Measurements from ENCODE around the gene FRMD4A.
"Not testable (repeated sequence)": the region's sequence is repeated elsewhere in the genome, so short reads cannot be mapped to it uniquely, and the experiment has no call there.

Gene FRMD4A

DNA sequence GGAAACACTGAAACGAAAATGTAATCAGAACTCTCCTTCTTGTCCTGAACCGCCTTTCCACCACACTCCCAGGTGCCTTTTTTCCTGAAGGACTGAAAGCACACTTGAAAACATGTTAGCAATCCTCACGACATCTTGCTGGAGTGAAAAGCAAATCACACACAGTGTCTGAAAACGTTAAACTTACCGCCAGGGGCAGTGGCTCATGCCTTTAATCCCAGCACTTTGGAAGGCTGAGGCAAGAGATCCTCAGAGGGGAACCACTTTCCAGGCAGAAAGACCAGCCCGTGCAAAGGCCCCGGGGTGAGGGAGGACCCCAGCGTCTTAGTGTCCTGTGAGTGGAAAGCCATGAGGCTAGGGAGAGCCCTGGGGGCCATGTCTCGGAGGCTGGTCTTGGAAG is 533.6 kb downstream of the FRMD4A start:
- no peak for DNase-seq

- DNase-seq = no peak
Measured at GRCh38 chr10:13795653-13796555, 534.8 kb downstream of the FRMD4A start.

GRCh38 chr10:13794992-13795612 is 535.6 kb downstream of the FRMD4A start:
- no peak for DNase-seq

GRCh38 chr10:13792006-13792405 is 538.7 kb downstream of the FRMD4A start:
- no peak for DNase-seq

GRCh38 chr10:13791483-13791882 is 539.2 kb downstream of the FRMD4A start:
- DNase-seq = no peak

DNA sequence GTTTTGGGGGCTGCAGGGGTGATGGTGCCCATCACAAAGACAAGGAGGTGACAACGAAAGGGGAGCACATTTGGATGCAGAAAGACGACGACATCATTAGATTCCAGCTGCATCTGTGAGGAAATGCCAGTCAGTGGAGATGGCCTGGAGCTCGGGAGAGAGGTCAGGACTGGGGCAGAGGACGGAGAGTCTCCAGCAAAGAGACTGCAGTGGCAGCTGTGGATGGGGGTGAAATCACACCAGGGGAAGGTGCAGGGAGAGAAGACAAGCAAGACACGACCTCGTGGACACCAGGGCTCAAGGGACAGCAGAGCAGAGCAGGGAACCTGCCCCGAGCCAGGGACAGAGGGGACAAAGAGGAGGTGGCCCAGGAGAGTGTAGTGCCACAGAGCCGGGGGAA is 540.5 kb downstream of the FRMD4A start:
- DNase-seq = no peak

DNA sequence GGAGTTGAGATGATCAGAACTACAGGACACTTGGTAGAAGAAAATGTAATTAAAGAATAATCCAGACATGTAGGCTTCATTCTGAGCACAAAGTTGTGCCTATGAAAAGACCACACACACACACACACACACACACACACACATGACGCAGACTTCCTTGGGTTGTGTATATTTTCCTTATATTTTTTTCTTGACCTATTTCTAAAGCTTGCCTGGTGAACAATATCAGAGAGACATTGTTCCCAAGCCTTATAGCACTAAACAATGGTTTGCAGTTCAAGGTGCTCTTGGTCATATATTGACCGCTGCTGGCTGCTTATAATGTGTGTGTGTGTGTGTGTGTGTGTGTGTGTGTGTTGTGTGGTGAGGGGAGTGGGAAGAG is 541.3 kb downstream of the FRMD4A start:
- no peak for DNase-seq

- peak in 1 of 2 experiments; percentile 12 for DNase-seq
Measured at GRCh38 chr10:13788711-13789447, 541.8 kb downstream of the FRMD4A start.

- no peak for DNase-seq
Measured at GRCh38 chr10:13788320-13788600, 542.5 kb downstream of the FRMD4A start.

DNA sequence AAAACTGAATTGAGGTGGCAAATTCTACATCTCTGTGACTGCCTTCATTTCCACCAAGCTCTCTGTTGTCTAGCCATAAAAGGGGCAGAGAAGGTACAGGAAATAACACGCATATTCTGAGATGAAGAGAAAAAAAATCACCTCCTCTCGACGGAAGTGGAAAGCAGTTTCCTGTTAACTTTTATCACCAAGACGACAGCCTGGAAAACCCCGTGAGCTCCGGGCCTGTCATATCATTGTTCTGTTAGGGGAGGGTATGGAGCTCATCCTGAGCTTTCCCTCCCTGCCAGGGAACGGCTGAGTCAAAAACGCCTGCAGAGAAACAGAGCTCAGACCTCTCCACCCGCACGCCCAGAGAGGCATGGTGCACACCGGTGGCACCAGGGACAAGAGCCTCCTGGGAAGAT is 543.7 kb downstream of the FRMD4A start:
- peak; percentile 68 to 77 for DNase-seq

- no peak for DNase-seq
Measured at GRCh38 chr10:13784067-13784466, 546.7 kb downstream of the FRMD4A start.

DNA sequence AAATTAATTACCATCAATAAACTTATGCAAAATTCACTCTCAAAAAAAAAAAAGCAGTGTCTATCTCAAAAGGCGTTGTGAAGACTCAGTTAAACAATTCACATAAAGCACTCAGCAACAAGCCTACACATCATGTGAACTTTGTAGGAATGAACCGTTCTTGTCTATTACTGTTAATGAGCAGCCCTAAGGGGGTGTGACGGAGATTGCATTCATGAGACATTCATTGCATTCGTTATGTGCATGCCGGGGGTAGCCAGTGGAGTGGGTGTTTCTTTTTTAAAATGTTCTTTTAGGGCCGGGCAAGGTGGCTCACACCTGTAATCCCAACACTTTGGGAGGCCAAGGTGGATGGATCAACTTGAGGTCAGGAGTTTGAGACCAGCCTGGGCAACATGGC is 551.0 kb downstream of the FRMD4A start:
- no peak for DNase-seq

DNA sequence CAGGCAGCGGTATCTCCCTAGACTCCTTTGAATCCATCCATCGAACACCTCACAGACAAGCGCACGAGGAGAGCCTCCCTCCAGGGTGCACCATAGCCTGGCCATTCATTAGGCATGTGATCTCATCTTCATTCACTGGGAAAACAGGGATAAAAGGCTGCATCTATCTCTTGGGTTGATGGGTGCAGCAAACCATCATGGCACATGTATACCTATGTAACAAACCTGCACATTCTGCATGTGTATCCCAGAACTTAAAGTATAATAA is 552.1 kb downstream of the FRMD4A start:
- DNase-seq = not testable (repeated sequence)

DNA sequence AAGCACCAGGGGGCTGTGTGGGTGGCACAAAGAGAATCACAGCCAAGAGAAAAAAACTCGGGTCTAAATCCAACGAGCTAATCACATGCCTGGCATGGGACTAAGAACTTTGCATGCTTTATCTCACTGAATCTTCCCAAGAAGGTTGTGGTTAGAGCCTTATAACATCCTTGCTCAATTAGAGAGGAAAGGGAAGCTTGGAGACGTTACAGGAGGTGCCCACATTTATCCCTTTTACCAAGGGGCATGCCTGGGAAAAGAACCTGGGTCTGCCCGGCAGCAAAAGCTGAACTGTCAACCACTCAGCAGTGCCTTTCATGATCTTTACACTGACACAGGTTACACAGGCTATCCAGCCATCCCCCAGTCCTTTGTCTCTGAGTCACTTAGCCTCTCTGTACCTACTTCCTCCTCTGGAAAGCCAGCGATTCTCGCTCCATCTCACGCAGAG is 553.8 kb downstream of the FRMD4A start:
- no peak for DNase-seq

DNA sequence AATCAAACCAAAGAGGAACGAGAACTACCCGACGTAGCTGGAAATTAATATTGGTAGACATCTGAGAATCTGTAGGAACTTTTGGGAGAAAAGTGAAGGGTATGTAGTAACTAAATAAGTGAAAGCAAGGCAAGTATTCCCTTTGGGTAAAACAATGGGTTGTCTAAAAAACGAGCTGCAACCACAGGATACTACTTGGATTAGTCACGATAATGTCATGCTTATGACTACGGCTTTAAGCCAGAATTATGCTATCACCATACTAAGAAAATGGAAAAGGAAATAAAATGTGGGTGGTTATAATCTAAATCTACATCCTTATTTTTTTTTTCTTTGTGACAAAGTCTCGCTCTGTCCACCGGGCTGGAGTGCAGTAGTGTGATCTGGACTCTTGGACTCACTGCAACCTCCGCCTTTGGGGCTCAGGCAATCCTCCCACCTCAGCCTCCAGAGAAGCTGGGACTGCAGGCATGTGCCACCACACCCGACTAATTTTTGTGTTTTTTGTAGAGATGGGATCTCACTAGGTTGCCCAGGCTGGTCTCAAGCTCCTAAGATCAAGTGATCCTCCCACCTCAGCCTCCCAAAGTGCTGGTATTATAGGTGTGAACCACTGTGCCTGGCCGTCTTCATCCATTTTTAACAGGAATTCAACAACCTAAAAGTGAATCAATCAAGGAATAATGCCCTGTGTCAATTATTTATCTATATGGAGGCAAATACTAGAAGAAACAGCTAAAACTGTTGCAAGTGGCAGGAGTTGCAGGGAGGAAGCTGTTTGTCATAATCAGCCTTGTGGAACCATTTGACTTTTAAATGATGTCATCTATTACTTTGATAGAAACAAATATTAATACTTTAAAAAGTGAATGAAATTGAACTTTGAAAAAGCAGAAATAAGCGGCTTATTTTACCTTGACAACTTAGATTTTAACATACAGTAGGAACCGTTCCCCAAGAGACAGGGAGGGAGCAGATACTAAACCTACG is 554.6 kb downstream of the FRMD4A start:
- no peak for DNase-seq

DNA sequence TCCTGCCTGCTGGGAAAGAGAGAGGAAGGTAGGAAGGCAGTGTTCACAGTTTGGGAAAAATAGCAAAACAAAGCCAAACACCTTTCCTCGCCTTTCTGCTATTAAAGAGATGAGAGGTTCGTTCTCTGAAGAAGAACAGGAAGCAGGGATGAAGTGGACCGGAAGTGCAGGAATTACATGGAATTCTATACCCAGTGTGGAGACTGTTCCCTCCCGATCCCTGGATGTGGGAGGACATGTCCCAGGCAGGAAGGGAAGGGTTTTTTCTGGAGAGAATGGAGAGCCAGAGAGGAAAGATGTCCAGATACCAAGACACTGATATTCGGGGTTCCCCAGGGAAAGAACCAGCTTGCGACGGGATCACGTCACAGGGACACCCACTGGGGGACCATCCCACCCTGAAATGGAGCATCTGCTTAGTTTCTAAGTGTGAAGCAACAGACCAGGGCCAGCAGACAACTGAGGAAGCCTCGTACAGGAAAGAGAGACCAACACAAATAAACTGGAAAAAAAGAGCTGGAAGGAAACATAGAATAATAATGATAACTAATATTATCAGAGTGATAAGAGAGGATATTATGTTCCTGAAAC is 556.3 kb downstream of the FRMD4A start:
- no peak for DNase-seq

GRCh38 chr10:13773496-13774170 is 557.1 kb downstream of the FRMD4A start:
- DNase-seq = no peak

DNA sequence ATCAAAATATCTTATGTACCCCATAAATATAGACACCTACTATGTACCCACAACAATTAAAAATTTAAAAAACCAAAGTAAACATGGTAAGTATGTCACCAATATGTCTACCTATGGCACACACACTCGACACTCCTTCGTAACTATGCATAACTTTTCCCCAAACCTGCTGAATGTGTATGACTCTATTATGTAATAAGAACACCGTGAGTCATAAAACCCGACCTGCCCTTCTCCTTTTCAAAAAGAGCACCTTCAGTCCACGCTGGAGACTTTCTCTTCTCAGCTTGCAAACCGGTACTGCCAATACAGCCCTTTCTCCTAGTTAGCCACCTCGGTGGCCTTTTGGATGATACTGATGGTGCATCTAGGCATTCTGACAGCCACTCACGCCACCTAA is 557.7 kb downstream of the FRMD4A start:
- no peak for DNase-seq

DNA sequence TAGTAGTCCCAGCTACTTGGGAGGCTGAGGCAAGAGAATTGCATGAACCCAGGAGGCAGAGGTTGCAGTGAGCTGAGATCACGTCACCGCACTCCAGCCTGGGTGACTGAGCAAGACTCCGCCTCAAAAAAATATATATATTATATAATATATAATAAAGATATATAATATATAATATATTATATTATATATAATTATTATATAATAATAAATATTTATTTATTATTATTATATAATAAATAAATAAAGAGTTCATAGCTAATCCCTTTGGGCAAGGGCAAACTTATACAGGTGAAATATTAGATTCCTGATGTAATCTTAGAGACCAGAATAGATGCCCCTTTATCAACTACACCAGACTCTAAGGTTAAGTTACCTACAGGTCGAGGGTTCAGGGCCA is 558.7 kb downstream of the FRMD4A start:
- DNase-seq = no peak

DNA sequence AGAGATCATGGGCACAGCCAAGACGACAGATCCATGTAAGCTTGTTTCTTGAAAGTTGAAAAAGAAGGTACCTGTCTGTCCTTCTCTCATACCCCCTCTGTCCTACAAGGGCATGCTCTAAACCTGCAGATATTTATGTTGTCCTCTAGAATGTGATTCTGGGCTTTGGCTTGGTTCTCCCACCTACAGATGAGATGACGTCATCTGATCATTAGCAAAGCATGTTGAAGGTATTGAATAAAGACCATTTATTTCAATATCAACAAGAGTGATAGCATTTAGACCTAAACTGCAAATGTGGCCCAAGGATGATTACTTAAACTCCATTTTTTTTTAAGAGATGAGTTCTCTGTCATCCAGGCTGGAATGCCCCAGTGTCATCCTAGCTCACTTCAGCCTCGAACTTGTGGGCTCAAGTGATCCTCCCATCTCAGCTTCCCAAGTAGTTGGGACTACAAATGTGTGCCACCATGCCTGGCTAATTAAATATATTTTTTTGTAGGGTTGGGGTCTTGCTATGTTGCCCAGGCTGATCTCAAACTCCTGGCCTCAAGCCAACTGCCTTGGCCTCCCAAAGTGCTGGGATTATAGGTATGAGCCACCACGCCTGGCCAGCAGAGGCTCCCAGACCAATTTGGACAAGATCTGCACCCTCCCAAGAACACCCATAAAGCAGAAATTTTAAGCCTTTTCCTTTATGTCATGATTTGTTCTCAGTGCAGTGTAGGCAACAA is 559.8 kb downstream of the FRMD4A start:
- no peak for DNase-seq

DNA sequence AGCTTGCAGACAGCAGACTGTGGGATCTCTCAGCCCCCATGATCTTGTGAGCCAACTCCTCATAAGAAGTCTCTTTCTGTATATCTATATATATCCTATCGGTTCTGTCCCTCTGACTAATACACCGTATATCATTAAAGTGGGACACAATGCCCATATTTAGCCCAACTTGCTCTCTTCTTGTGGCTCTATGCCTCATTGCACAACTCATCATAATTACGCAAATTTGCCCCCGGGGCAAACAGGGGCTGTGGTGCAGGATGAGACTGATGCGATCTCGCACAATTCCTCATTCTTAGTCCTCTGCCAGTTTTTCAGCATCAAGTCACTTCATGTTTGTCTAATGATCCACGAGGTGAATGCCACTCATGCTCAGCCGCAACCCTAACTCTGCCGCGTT is 560.8 kb downstream of the FRMD4A start:
- no peak for DNase-seq

Measured in activated CD4-positive, alpha-beta T cell treated with anti-CD3 and anti-CD28 coated beads, Interleukin-2, amount 50 U/mL, for 48 hours (primary cell).